Progenitor cell of endocrine pancreas (in vitro differentiated cells): ENCODE results near the gene TCAF1. TPM values are rescaled to one million over a fixed set of nuclear protein-coding genes. Genes with fewer than 3 reads are reported as not detected.
A peak's percentile ranks its signal among the peaks of the same experiment; 100 is the strongest.

Experiments
- DNase-seq: peaks from one replicate; pipeline ENCODE4 v3.0.0; 2021; ENCODE audit warnings: low spot score; ENCODE audit not compliant: unreplicated experiment
- H3K27ac Mint-ChIP-seq: 2 replicates; pipeline ENCODE4 v1.8.0; 2021; ENCODE audit warnings: mild to moderate bottlenecking, moderate library complexity, mixed read lengths
- H3K27me3 Mint-ChIP-seq: 2 replicates; pipeline ENCODE4 v1.8.0; 2021; ENCODE audit warnings: mixed read lengths
- H3K36me3 Mint-ChIP-seq: 2 replicates; pipeline ENCODE4 v1.8.0; 2022; ENCODE audit warnings: mixed read lengths; ENCODE audit not compliant: insufficient read depth
- H3K4me1 Mint-ChIP-seq: 2 replicates; pipeline ENCODE4 v1.8.0; 2021; ENCODE audit warnings: low read depth, mixed read lengths
- H3K4me3 Mint-ChIP-seq: 2 replicates; pipeline ENCODE4 v1.8.0; 2021; ENCODE audit warnings: low read depth, mild to moderate bottlenecking, moderate library complexity, mixed read lengths
- H3K9me3 Mint-ChIP-seq: 2 replicates; pipeline ENCODE4 v1.8.0; 2021; ENCODE audit warnings: low read depth, mixed read lengths
- total RNA-seq: library from RNA; stranded (reverse); gene quantifications from 2 replicates; pipeline ENCODE4 v1.2.1, GENCODE V29; 2021
- TF ChIP-seq, protein P1 (sequence below): fragments of 200-600 bp; sonication (generic); IDR thresholded peaks from one replicate; pipeline ENCODE4 v1.5.0; 2021; ENCODE audit warnings: antibody characterized with exemption, mild to moderate bottlenecking; ENCODE audit not compliant: unreplicated experiment

The TCAF1 gene
- total RNA-seq, 1 donor from 2014 or later: 112 TPM

DNA sequence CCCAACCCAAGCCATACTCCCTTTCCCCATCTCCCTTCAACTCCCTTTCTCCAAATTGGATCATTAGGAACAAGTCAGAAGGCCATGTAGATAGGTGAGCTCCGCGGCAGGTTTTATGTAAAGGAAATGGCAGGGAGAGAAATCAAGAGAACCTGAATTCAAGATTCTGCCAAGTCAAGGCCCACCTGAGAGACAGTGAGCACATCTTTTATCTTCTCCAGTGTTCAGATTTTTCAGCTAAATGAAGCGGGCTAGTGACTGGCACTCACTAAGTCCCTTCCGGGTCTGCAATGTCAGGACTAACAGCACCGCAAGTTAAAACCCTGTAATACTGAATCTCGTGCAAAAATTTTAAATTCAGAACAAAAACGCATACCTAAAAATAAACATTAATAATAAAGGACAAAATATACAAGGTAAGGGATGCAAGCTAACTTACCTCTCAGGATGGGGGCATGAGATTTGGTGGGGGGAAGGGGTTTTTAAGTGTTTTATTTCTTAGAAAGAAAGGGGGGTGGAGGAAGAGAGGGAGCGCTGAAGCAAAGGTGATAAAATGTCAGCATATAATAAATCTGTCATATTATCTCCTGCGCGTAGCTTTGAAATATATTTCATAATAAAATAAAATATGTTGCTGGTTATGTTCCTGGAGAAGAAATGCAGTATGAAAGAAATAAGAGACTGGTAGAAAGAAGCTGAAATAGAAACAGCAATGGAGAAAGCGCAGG lies 17.6 kb downstream of the TCAF1 start:
- Mint-ChIP-seq H3K4me1 (peaks cover 27% of the 10 kb centered on the region), H3K36me3 (peaks cover 9% of the 10 kb centered on the region), H3K27me3 (no peaks in the 10 kb centered on the region), H3K9me3 (peaks cover 9% of the 10 kb centered on the region), H3K27ac (peak overlapping the region; percentile 74), H3K4me3 (peak overlapping the region; percentile 91)
- TF ChIP-seq, protein P1, sequence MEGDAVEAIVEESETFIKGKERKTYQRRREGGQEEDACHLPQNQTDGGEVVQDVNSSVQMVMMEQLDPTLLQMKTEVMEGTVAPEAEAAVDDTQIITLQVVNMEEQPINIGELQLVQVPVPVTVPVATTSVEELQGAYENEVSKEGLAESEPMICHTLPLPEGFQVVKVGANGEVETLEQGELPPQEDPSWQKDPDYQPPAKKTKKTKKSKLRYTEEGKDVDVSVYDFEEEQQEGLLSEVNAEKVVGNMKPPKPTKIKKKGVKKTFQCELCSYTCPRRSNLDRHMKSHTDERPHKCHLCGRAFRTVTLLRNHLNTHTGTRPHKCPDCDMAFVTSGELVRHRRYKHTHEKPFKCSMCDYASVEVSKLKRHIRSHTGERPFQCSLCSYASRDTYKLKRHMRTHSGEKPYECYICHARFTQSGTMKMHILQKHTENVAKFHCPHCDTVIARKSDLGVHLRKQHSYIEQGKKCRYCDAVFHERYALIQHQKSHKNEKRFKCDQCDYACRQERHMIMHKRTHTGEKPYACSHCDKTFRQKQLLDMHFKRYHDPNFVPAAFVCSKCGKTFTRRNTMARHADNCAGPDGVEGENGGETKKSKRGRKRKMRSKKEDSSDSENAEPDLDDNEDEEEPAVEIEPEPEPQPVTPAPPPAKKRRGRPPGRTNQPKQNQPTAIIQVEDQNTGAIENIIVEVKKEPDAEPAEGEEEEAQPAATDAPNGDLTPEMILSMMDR: no peak
- no peak for DNase-seq

- H3K4me1 Mint-ChIP-seq: peaks cover 25% of the 10 kb centered on the region
- peak overlapping the region; percentile 98 for H3K27ac Mint-ChIP-seq
- H3K4me3 Mint-ChIP-seq: peak overlapping the region; percentile 89
- peak; percentile 69 for DNase-seq
- H3K36me3 Mint-ChIP-seq: no peaks in the 10 kb centered on the region
- no peaks in the 10 kb centered on the region for H3K27me3 Mint-ChIP-seq
- TF ChIP-seq, protein P1: no peak
- no peaks in the 10 kb centered on the region for H3K9me3 Mint-ChIP-seq
Observed at GRCh38 chr7:143882604-143883078, 19.3 kb downstream of the TCAF1 start.

- Mint-ChIP-seq H3K4me1 (peaks cover 25% of the 10 kb centered on the region), H3K36me3 (no peaks in the 10 kb centered on the region), H3K27me3 (no peaks in the 10 kb centered on the region), H3K4me3 (peak overlapping the region; percentile 89), H3K27ac (peak overlapping the region; percentile 98), H3K9me3 (no peaks in the 10 kb centered on the region)
- DNase-seq: peak; percentile 28
- TF ChIP-seq, protein P1: no peak
Observed at GRCh38 chr7:143882020-143882603, 19.9 kb downstream of the TCAF1 start.

DNA sequence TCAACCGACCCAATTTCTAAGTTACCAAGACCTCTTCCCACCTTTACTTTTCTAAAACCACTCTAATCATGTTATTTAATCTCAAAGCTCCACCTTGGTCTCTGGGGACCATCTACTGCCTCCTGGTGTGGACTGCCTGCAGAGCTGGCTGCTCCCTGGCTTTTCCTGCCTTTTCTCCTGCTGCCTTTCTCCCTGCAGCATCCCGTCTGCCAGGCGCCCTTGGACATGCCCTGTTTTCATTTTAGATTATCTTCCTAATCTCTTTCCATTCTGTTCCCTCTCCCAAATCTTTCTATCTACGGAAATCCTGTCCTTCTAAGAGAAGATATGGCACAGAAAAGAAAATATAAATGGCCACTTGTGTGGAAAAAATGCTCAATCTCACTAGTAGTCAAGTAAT lies 23.1 kb downstream of the TCAF1 start:
- no peak overlapping the region for H3K27ac Mint-ChIP-seq
- peaks cover 13% of the 10 kb centered on the region for H3K36me3 Mint-ChIP-seq
- no peak for DNase-seq
- H3K4me3 Mint-ChIP-seq: no peak overlapping the region
- TF ChIP-seq, protein P1: peak; percentile 19
- no peaks in the 10 kb centered on the region for H3K27me3 Mint-ChIP-seq
- peaks cover 18% of the 10 kb centered on the region for H3K4me1 Mint-ChIP-seq
- H3K9me3 Mint-ChIP-seq: no peaks in the 10 kb centered on the region

- TF ChIP-seq, protein P1: no peak
- Mint-ChIP-seq H3K9me3 (no peaks in the 10 kb centered on the region), H3K36me3 (peaks cover 13% of the 10 kb centered on the region), H3K4me1 (peaks cover 10% of the 10 kb centered on the region), H3K27ac (no peak overlapping the region), H3K27me3 (no peaks in the 10 kb centered on the region), H3K4me3 (no peak overlapping the region)
- no peak for DNase-seq
Observed at GRCh38 chr7:143877098-143877497, 24.9 kb downstream of the TCAF1 start.
